HFFc6 (cell line): ENCODE results near the gene AP2B1. TPM values are rescaled to one million over a fixed set of nuclear protein-coding genes. Genes with fewer than 3 reads are reported as not detected.

Experiments
- DNase-seq: peaks from one replicate; pipeline ENCODE4 v3.0.0-alpha.2; 2018
- H3K27ac Mint-ChIP-seq: 2 replicates; pipeline ENCODE4 v1.8.0; 2020; ENCODE audit warnings: mild to moderate bottlenecking, mixed read lengths
- H3K27me3 Mint-ChIP-seq: 2 replicates; pipeline ENCODE4 v1.8.0; 2021; ENCODE audit warnings: mild to moderate bottlenecking, moderate library complexity, mixed read lengths; ENCODE audit not compliant: insufficient read depth
- H3K36me3 Mint-ChIP-seq: 2 replicates; pipeline ENCODE4 v1.8.0; 2021; ENCODE audit warnings: low read depth, mixed read lengths
- H3K4me1 Mint-ChIP-seq: 2 replicates; pipeline ENCODE4 v1.8.0; 2020; ENCODE audit warnings: low read depth, mixed read lengths
- H3K4me3 Mint-ChIP-seq: 2 replicates; pipeline ENCODE4 v1.8.0; 2020; ENCODE audit warnings: mild to moderate bottlenecking, moderate library complexity, mixed read lengths
- H3K9me3 Mint-ChIP-seq: 2 replicates; pipeline ENCODE4 v1.8.0; 2020; ENCODE audit warnings: mild to moderate bottlenecking, mixed read lengths
- CTCF ChIP-seq: fragments of 200-600 bp; sonication (generic); IDR thresholded peaks from 2 replicates; pipeline ENCODE4 v1.5.0; 2021; ENCODE audit warnings: antibody characterized with exemption, mild to moderate bottlenecking
- total RNA-seq, 6 experiments: library from RNA; stranded (reverse); fragmentation: NEBNext Ultra II Directional; extraction: Animal tissue kit (Norgen Biotek cat#: 25700); gene quantifications; 2 replicates in 1 of 6; 3 replicates in 5 of 6; pipeline ENCODE4 v1.2.3, GENCODE V29; 2021

AP2B1 gene
- total RNA-seq, 6 experiments from 2014 or later, result 168 to 196 (median 182) TPM

GRCh38 chr17:35655303-35655702 is 68.2 kb downstream of the AP2B1 start:
- Mint-ChIP-seq H3K27me3 (no peaks in the 10 kb centered on the region), H3K4me1 (no peaks in the 10 kb centered on the region), H3K9me3 (no peaks in the 10 kb centered on the region), H3K4me3 (no peak overlapping the region), H3K27ac (no peak overlapping the region), H3K36me3 (peaks cover 21% of the 10 kb centered on the region)
- DNase-seq, result no peak
- TF ChIP-seq CTCF, result no peak

GRCh38 chr17:35660902-35661301 is 73.8 kb downstream of the AP2B1 start:
- Mint-ChIP-seq H3K4me1 (peaks cover 6% of the 10 kb centered on the region), H3K9me3 (no peaks in the 10 kb centered on the region), H3K27me3 (no peaks in the 10 kb centered on the region), H3K27ac (no peak overlapping the region), H3K36me3 (peaks cover 21% of the 10 kb centered on the region), H3K4me3 (no peak overlapping the region)
- TF ChIP-seq CTCF, result no peak
- no peak for DNase-seq

GRCh38 chr17:35664685-35665084 is 77.6 kb downstream of the AP2B1 start:
- peaks cover 16% of the 10 kb centered on the region for H3K4me1 Mint-ChIP-seq
- no peak overlapping the region for H3K4me3 Mint-ChIP-seq
- DNase-seq, result no peak
- H3K36me3 Mint-ChIP-seq, result peaks cover 24% of the 10 kb centered on the region
- no peak overlapping the region for H3K27ac Mint-ChIP-seq
- H3K27me3 Mint-ChIP-seq, result no peaks in the 10 kb centered on the region
- TF ChIP-seq CTCF, result no peak
- H3K9me3 Mint-ChIP-seq, result no peaks in the 10 kb centered on the region

- no peak overlapping the region for H3K4me3 Mint-ChIP-seq
- peaks cover 16% of the 10 kb centered on the region for H3K4me1 Mint-ChIP-seq
- no peak for DNase-seq
- no peaks in the 10 kb centered on the region for H3K9me3 Mint-ChIP-seq
- no peak for TF ChIP-seq CTCF
- H3K27ac Mint-ChIP-seq, result no peak overlapping the region
- H3K36me3 Mint-ChIP-seq, result peaks cover 29% of the 10 kb centered on the region
- no peaks in the 10 kb centered on the region for H3K27me3 Mint-ChIP-seq
Observed at GRCh38 chr17:35665662-35666061, 78.5 kb downstream of the AP2B1 start.

- H3K27ac Mint-ChIP-seq, result no peak overlapping the region
- DNase-seq, result no peak
- no peak overlapping the region for H3K4me3 Mint-ChIP-seq
- no peaks in the 10 kb centered on the region for H3K27me3 Mint-ChIP-seq
- peaks cover 16% of the 10 kb centered on the region for H3K4me1 Mint-ChIP-seq
- no peaks in the 10 kb centered on the region for H3K9me3 Mint-ChIP-seq
- peaks cover 33% of the 10 kb centered on the region for H3K36me3 Mint-ChIP-seq
- no peak for TF ChIP-seq CTCF
Observed at GRCh38 chr17:35666070-35666469, 78.9 kb downstream of the AP2B1 start.

- Mint-ChIP-seq H3K27ac (no peak overlapping the region; the same call in 1 of the 2 replicates), H3K9me3 (no peaks in the 10 kb centered on the region), H3K27me3 (no peaks in the 10 kb centered on the region), H3K4me1 (peaks cover 10% of the 10 kb centered on the region), H3K36me3 (peaks cover 39% of the 10 kb centered on the region), H3K4me3 (no peak overlapping the region)
- DNase-seq, result no peak
- no peak for TF ChIP-seq CTCF
Observed at GRCh38 chr17:35666967-35667532, 79.9 kb downstream of the AP2B1 start.
